SK-N-SH (cell line): ENCODE results near the gene DZIP1L. TPM values are rescaled to one million over a fixed set of nuclear protein-coding genes. Genes with fewer than 3 reads are reported as not detected.

Source experiments
- CTCF ChIA-PET: fragments of 300-600, 350-600 bp; formaldehyde crosslinking; extraction: SDS; loops from one replicate; lab custom pipeline; 2021; lab: Yijun Ruan, JAX
- POLR2A ChIA-PET: fragments of 350-600 bp; sonication (Branson Sonifier 250); formaldehyde crosslinking; extraction: SDS; loops from one replicate; lab custom pipeline; 2020; ENCODE audit warnings: antibody characterized with exemption, inconsistent platforms; lab: Yijun Ruan, JAX
- DNase-seq: peaks from one replicate; pipeline ENCODE4 v3.0.0; 2012
- H2AFZ ChIP-seq: fragments of 200-600 bp; sonication (generic); 2 replicates; pipeline ENCODE4 v1.8.1; 2016; ENCODE audit warnings: antibody characterized with exemption, mild to moderate bottlenecking, low read depth
- H3F3A ChIP-seq: fragments of 200-600 bp; sonication (generic); replicated peaks from 2 replicates; pipeline ENCODE3; 2016; ENCODE audit warnings: antibody characterized with exemption, mild to moderate bottlenecking; ENCODE audit not compliant: insufficient read depth
- H3K27ac ChIP-seq, 2 experiments: fragments of 200-500 bp in 1 of 2; fragments of 200-600 bp in 1 of 2; sonication (Bioruptor generic) in 1 of 2; sonication (generic), shearing (Covaris generic) in 1 of 2; 2 replicates each; pipeline versions ENCODE4 v1.5.1 to v1.6.1; 2014 to 2016; ENCODE audit warnings: low read depth in 2 of 2, inconsistent platforms in 1 of 2, low read length in 1 of 2, mild to moderate bottlenecking in 1 of 2, mixed read lengths in 1 of 2
- H3K27me3 ChIP-seq: fragments of 200-600 bp; sonication (generic), shearing (Covaris generic); 2 replicates; pipeline ENCODE4 v1.6.1; 2016; ENCODE audit warnings: mixed run types; ENCODE audit not compliant: insufficient read depth
- H3K36me3 ChIP-seq, 2 experiments: fragments of 200-500 bp in 1 of 2; fragments of 200-600 bp in 1 of 2; sonication (Bioruptor generic) in 1 of 2; sonication (generic) in 1 of 2; replicated peaks in 1 of 2; 2 replicates each; pipeline versions ENCODE3 to v1.5.1; 2014 to 2016; ENCODE audit warnings: low read length in 1 of 2, mild to moderate bottlenecking in 1 of 2; ENCODE audit not compliant: insufficient read depth in 2 of 2, control insufficient read depth in 1 of 2
- H3K4me1 ChIP-seq, 2 experiments: fragments of 200-500 bp in 1 of 2; fragments of 200-600 bp in 1 of 2; sonication (Bioruptor generic) in 1 of 2; sonication (generic), shearing (Covaris generic) in 1 of 2; 2 replicates each; pipeline versions ENCODE4 v1.5.1 to v1.6.1; 2014 to 2016; ENCODE audit warnings: low read depth in 1 of 2, low read length in 1 of 2, mixed run types in 1 of 2; ENCODE audit not compliant: insufficient read depth in 2 of 2, control insufficient read depth in 1 of 2
- H3K4me2 ChIP-seq: fragments of 200-600 bp; sonication (generic), shearing (Covaris generic); 2 replicates; pipeline ENCODE4 v1.6.1; 2017; ENCODE audit warnings: mixed run types
- H3K4me3 ChIP-seq, 2 experiments: fragments of 200-500 bp in 1 of 2; fragments of 200-600 bp in 1 of 2; sonication (Bioruptor generic) in 1 of 2; sonication (generic), shearing (Covaris generic) in 1 of 2; 2 replicates each; pipeline versions ENCODE4 v1.5.1 to v1.8.1; 2014 to 2016; ENCODE audit warnings: low read depth in 2 of 2, inconsistent platforms in 1 of 2, low read length in 1 of 2, mild to moderate bottlenecking in 1 of 2, mixed read lengths in 1 of 2, moderate library complexity in 1 of 2
- H3K79me2 ChIP-seq: fragments of 200-600 bp; sonication (generic); 2 replicates; pipeline ENCODE4 v1.8.1; 2017; ENCODE audit warnings: mild to moderate bottlenecking; ENCODE audit not compliant: insufficient read depth
- H3K9ac ChIP-seq: fragments of 200-600 bp; sonication (generic); 2 replicates; pipeline ENCODE4 v1.6.1; 2017; ENCODE audit warnings: mixed run types
- H3K9me2 ChIP-seq: fragments of 200-600 bp; sonication (generic); 2 replicates; pipeline ENCODE4 v1.6.1; 2017; ENCODE audit warnings: mixed run types
- H3K9me3 ChIP-seq: fragments of 200-600 bp; sonication (generic); 2 replicates; pipeline ENCODE4 v1.6.1; 2017; ENCODE audit warnings: mixed run types, mild to moderate bottlenecking, moderate library complexity
- H4K20me1 ChIP-seq: fragments of 200-600 bp; sonication (generic); 2 replicates; pipeline ENCODE4 v1.6.1; 2017; ENCODE audit warnings: mild to moderate bottlenecking, mixed run types; ENCODE audit not compliant: insufficient read depth
- CHD2 ChIP-seq: fragments of 150-350 bp; IDR thresholded peaks from 2 replicates; pipeline ENCODE4 v1.6.1; 2018; ENCODE audit warnings: low read length; ENCODE audit not compliant: partially characterized antibody
- CTCF ChIP-seq: fragments of 200-600 bp; sonication (generic); IDR thresholded peaks from 2 replicates; pipeline ENCODE4 v1.6.1; 2017; ENCODE audit warnings: antibody characterized with exemption, mild to moderate bottlenecking, moderate library complexity
- ELF1 ChIP-seq: IDR thresholded peaks from 2 replicates; pipeline ENCODE4 v1.4.0; 2012
- EZH2phosphoT487 ChIP-seq: fragments of 200-600 bp; sonication (generic); IDR thresholded peaks from 2 replicates; pipeline ENCODE4 v1.6.1; 2017; ENCODE audit warnings: low read depth, mixed run types, mild to moderate bottlenecking, antibody characterized with exemption, moderate library complexity, borderline replicate concordance
- FOSL2 ChIP-seq: IDR thresholded peaks from 2 replicates; pipeline ENCODE4 v1.4.0; 2012; ENCODE audit warnings: low read depth, mild to moderate bottlenecking, moderate library complexity, borderline replicate concordance
- FOXJ3 ChIP-seq: sonication (generic); formaldehyde crosslinking; IDR thresholded peaks from 2 replicates; pipeline ENCODE4 v1.5.1; 2020; ENCODE audit warnings: mild to moderate bottlenecking, missing genetic modification reagents
- FOXM1 ChIP-seq: IDR thresholded peaks from 2 replicates; pipeline ENCODE4 v1.4.0; 2012; ENCODE audit warnings: low read depth, mild to moderate bottlenecking
- GABPA ChIP-seq: IDR thresholded peaks from 2 replicates; pipeline ENCODE4 v1.4.0; 2012; ENCODE audit warnings: low read depth, mild to moderate bottlenecking
- GATA2 ChIP-seq: sonication (generic); formaldehyde crosslinking; IDR thresholded peaks from 2 replicates; pipeline ENCODE4 v1.5.0; 2020; ENCODE audit warnings: mild to moderate bottlenecking, missing genetic modification reagents
- MAX ChIP-seq: IDR thresholded peaks from 2 replicates; pipeline ENCODE4 v1.4.0; 2012; ENCODE audit warnings: low read depth
- MEF2A ChIP-seq: IDR thresholded peaks from 2 replicates; pipeline ENCODE4 v1.4.0; 2012; ENCODE audit warnings: low read depth, borderline replicate concordance
- MXI1 ChIP-seq: IDR thresholded peaks from 2 replicates; pipeline ENCODE4 v1.6.1; 2012; ENCODE audit warnings: mild to moderate bottlenecking, low read depth, low read length, improper control_type of control experiment
- NRF1 ChIP-seq: IDR thresholded peaks from 2 replicates; pipeline ENCODE4 v1.6.1; 2012; ENCODE audit warnings: low read depth, mild to moderate bottlenecking, low read length
- RAD21 ChIP-seq: IDR thresholded peaks from 2 replicates; pipeline ENCODE4 v1.6.1; 2012; ENCODE audit warnings: mild to moderate bottlenecking, low read length
- RCOR1 ChIP-seq: fragments of 150-350 bp; IDR thresholded peaks from 2 replicates; pipeline ENCODE4 v1.6.1; 2017; ENCODE audit warnings: antibody characterized with exemption, low read length
- SMC3 ChIP-seq: IDR thresholded peaks from 2 replicates; pipeline ENCODE4 v1.6.1; 2012; ENCODE audit warnings: low read depth, low read length, improper control_type of control experiment
- TAF1 ChIP-seq: IDR thresholded peaks from 2 replicates; pipeline ENCODE4 v1.6.1; 2012; ENCODE audit warnings: low read depth, mild to moderate bottlenecking, low read length, moderate library complexity, borderline replicate concordance
- TEAD4 ChIP-seq: IDR thresholded peaks from 2 replicates; pipeline ENCODE4 v1.4.0; 2012; ENCODE audit warnings: mild to moderate bottlenecking, borderline replicate concordance; ENCODE audit not compliant: insufficient read depth
- ZBTB33 ChIP-seq: IDR thresholded peaks from 2 replicates; pipeline ENCODE4 v1.4.0; 2012; ENCODE audit warnings: low read depth, borderline replicate concordance
- WGBS: methylation state at CpG from one replicate; pipeline ENCODE4 v1.1.6; 2017; ENCODE audit warnings: low lambda C conversion rate; 5-methylcytosine and 5-hydroxymethylcytosine counted together
- polyA plus RNA-seq, 3 experiments: library from polyadenylated mRNA; depleted of rRNA; stranded (reverse); fragments of >200 nt; gene quantifications; 2 replicates each; pipeline ENCODE4 v1.2.3, GENCODE V29; 2012

The DZIP1L gene
- polyA plus RNA-seq, 1 of the 3 experiments (the other 2 are of a cell fraction), result 6.4 TPM

- TF ChIP-seq ZBTB33 (no peak), FOXJ3 (CRISPR knock-in tag) (no peak), MAX (no peak), MXI1 (no peak), ELF1 (no peak), FOXM1 (no peak), GATA2 (CRISPR knock-in tag) (no peak), RCOR1 (no peak), MEF2A (no peak), NRF1 (no peak), GABPA (no peak), TAF1 (no peak), CTCF (no peak)
- TF ChIP-seq, all 33 proteins: peak for 0
Observed at GRCh38 chr3:138070006-138070405, 45.4 kb downstream of the DZIP1L start (continued).

- no peaks in the 10 kb centered on the region for H3K9me2 ChIP-seq
- peak; percentile 87 for DNase-seq
- H3K4me2 ChIP-seq, result no peak overlapping the region
- no peaks in the 10 kb centered on the region; a peak in 1 of 4 replicates for H3K4me1 ChIP-seq
- H3K27me3 ChIP-seq, result no peaks in the 10 kb centered on the region
- H3K9ac ChIP-seq, result no peak overlapping the region
- peaks cover 5% of the 10 kb centered on the region for H3K79me2 ChIP-seq
- peak; percentile 98 for TF ChIP-seq CTCF
- no peak for TF ChIP-seq MAX
- no peak for TF ChIP-seq FOXM1
- TF ChIP-seq EZH2phosphoT487, result no peak
- TF ChIP-seq TEAD4, result no peak
- peak; percentile 27 for TF ChIP-seq CHD2
- peak; percentile 98 for TF ChIP-seq SMC3
- no peak for TF ChIP-seq FOSL2
- TF ChIP-seq RAD21, result peak; percentile 97
- H4K20me1 ChIP-seq, result no peaks in the 10 kb centered on the region
- 20% methylated on average over 14 of the region's 14 CpGs for WGBS
- H2AFZ ChIP-seq, result no peak overlapping the region
- POLR2A ChIA-PET, result interaction anchor here (2.3 kb wide), 1 partner anchor 47 kb away, joined by 5 read pairs; the partner anchor contains the start of gene DZIP1L
- no peaks in the 10 kb centered on the region for H3K9me3 ChIP-seq
- no peak overlapping the region for H3K4me3 ChIP-seq
- no peak overlapping the region for H3K27ac ChIP-seq
- CTCF ChIA-PET, result interaction anchor here (0.6 to 6.1 kb wide), 21 partner anchors 9 to 526 kb away, joined by 3 to 69 read pairs (median 4); partner anchors contain the start of gene DZIP1L
- peaks cover 42 to 70% of the 10 kb centered on the region in 2 experiments for H3K36me3 ChIP-seq
- no peaks in the 10 kb centered on the region for H3F3A ChIP-seq
Observed at GRCh38 chr3:138068579-138069174, 46.7 kb downstream of the DZIP1L start.
